HG03064 (cell line): Measurements from ENCODE around the gene CRB3.
"Not testable (repeated sequence)": the region's sequence is repeated elsewhere in the genome, so short reads cannot be mapped to it uniquely, and the experiment has no call there.

ENCODE experiments used
- ATAC-seq: cut with Tn5 transposase; IDR thresholded peaks from one replicate; pipeline ENCODE4 v1.9.1; 2021; ENCODE audit warnings: low read depth; ENCODE audit not compliant: unreplicated experiment

The CRB3 gene

GRCh38 chr19:6489278-6490061 is 25.4 kb downstream of the CRB3 start:
- ATAC-seq = no peak

DNA sequence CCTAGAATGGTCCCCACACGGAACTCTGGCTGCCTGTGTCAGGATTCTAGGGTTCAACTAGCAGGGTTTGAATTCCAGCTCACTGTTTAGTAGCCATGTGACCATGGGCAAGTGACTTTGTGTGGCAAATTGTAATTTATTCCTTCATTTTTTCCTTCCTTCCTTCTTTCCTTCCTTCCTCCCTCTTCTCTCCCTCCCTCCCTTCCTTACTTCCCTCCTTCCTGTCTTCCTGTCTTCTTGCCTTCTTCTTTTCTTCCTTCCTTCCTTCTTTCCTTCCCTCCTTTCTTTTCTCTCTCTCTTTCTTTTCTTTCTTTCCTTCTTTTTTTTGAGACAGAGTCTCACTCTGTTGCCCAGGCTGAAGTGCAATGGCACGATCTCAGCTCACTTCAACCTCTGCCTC is 26.1 kb downstream of the CRB3 start:
- no peak for ATAC-seq

DNA sequence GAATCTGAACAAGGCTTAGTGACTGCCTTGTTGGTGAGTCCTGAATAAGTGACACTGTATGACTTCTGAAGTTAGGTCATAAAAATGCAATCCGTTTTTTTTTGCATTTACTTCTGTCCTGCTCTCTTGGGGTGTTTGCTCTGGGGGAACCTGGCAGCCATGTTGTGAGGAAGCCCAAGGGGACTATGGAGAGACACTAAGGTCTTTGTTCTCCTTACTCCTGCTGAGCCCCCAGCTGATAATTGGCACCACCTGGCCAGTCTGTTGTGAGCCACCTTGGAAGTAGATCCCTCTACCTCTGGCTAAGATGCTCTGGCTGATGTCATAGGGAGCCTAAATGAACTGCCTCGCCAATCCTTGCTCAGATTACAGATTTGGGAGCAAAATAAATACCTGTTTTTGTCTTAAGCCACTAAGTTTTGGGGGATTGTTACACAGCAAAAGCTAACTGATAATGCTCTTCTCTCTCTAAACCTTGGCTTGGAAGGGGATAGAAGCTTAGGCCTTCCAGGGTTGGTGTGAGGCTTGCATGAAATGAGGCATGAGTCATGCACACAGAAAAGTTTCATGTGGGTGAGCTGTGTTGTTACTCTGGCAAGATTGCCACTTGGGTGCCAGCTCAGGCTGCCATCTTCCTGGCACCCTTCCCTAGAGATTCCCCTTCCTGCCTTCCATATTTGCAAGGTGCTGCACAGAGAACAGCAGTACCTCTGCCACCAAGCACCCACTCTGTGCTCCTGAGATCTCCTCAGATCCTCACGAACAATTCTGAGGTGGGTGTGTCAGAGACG is 27.9 kb downstream of the CRB3 start:
- ATAC-seq = no peak

DNA sequence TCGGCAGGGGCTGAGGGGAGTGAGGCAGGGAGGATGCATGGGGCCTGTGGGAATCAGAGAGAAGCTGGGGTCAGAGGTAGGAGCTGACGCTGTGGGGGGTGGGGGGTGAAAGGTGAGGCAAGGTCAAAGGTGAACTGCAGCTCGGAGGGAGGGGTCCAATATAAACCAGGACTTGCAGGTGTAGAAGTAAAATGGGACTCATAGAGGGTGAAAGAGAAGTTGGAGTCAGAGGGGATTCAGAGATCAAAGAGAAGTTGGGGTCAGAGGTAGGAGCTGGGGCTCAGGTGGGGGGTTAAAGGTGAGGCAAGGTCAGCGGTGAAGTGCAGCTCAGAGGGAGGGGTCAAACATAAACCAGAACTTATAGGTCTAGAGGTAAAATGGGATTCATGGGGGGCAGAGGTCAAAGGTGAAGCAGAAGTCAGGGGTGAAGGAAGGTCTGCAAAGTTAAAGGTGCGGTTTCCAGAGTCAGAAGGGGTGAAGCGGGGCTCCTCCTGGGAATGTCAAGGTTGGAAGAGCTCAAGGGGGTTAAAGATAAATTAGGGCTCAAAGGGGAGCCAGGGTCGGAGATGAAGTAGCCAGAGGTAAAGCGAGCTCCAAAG is 30.5 kb downstream of the CRB3 start:
- no peak for ATAC-seq

DNA sequence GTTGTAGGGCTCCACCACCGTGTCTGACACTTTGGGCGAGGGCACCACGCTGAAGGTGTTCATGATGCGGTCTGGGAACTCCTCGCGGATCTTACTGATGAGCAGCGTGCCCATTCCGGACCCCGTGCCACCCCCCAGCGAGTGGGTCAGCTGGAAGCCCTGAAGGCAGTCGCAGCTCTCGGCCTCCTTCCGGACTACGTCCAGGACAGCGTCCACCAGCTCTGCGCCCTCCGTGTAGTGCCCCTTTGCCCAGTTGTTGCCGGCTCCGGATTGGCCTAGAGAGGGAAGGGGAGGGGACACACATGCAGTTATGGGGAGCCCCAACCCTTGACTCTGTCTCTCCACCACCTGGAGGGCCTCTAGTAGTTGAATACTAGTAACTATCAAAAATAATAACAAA is 31.9 kb downstream of the CRB3 start:
- ATAC-seq = no peak

- no peak for ATAC-seq
Measured at GRCh38 chr19:6498294-6499036, 34.4 kb downstream of the CRB3 start.

GRCh38 chr19:6499052-6499790 is 35.1 kb downstream of the CRB3 start:
- ATAC-seq = no peak

- no peak for ATAC-seq
Measured at GRCh38 chr19:6500837-6501739, 37.0 kb downstream of the CRB3 start.

DNA sequence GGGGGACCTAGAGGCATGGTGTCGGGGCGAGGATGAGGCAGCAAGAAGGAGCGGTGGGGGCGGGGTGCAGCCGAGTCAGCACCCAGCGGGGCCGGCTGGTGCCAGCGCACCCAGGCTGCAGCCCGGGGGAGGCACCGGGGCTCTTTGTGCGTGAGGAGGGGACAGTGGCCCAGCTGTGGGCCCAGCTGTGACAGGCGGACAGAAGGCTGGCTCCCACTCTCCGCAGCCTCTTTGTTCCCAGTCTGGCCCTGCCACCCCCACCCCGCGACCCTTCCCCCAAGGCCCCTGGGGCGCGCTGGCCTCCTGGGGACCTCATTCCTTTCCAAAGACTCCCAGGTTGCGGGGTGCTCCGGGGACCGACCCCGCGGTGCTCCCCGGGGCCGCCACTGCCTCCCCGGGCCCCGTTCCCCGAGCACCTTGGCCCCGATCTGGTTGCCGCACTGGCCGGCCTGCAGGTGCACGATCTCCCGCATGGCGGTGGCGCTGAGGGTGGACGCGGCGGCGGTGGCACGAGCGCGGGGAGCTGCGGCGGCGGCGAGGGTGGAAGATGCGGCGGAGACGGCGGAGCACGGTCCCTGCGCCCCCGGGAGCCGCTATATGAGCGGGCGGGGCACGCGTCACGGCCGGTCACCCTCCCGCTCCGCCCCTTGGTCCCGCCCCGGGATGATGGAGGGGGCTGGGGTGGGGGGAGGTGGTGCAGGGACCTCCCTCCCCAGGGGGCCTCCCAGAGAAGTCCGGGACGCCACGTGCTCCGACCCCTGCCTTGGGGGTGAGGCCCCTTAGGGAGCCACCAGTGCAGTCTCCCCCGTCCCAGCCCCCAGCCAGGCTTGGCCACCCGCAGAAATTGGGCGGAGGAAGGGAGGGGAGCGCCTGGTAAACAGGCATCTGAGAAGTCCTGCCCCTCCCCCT is 37.9 kb downstream of the CRB3 start, which contains the start of gene TUBB4A:
TSS of gene TUBB4A (minus strand) at position 570 of the 909 bp plus-strand sequence. CDS start at position 473, 97 bp downstream.
- ATAC-seq = no peak

DNA sequence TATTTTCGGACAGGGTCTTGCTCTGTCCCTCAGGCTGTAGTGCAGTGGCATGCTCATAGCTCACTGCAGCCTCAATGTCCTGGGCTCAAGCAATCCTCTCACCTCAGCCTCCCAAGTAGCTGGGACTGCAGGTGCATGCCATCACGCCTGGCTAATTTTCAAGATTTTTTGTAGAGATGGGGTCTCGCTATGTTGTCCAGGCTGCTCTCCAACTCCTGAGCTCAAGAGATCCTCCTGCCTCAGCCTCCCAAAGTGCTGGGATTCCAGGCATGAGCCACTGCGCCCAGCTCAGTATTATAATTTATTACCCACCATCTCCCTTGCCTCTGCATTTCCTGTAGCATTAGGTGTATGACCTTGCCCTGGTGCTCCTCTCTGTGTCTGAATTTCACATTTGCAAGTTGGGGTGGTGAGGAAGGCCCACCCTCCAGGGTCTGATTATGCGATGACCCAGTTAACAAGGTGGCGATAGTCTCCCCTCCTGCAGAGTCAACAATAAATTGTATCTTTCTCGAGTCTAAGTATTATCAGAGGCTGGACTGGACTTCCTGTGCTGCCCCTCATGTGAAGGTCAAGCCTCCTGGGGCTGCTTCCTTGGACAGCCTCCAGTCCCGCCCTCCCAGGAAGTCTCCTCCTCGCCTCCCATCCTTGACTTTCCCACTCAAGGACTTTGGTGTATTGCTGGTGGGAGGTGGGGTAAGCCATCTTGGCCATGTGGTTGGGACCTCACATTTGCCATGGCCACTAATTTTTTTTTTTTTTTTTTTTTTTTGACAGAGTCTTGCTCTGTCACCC is 39.5 kb downstream of the CRB3 start:
- ATAC-seq = no peak

DNA sequence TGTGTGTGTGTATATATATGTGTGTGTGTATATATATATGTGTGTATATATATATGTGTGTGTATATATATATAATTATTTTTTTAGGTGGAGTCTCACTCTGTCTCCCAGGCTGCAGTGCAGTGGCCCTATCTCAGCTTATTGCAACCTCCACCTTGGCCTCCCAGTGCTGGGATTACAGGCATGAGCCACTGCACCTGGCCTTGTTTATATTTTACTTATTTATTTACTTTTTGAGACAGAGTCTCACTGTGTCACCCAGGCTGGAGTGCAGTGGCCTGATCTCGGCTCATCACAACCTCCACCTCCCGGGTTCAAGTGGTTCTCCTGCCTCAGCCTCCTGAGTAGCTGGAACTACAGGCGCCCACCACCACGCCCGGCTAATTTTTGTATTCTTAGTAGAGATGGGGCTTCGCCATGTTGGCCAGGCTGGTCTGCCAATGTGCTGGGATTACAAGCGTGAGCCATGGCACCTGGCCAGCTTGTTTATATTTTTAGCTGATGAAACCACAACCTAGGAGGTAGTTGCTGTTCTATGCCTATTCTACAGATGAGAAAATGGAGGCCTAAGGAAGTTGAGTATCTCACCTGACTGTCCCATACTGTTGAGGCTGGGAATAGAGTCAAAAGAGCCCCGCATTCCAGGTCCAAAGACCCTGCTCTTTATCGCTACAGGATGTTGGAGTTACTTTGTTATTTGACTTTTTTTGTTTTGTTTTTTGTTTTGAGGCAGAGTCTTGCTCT is 44.1 kb downstream of the CRB3 start:
- not testable (repeated sequence) for ATAC-seq

DNA sequence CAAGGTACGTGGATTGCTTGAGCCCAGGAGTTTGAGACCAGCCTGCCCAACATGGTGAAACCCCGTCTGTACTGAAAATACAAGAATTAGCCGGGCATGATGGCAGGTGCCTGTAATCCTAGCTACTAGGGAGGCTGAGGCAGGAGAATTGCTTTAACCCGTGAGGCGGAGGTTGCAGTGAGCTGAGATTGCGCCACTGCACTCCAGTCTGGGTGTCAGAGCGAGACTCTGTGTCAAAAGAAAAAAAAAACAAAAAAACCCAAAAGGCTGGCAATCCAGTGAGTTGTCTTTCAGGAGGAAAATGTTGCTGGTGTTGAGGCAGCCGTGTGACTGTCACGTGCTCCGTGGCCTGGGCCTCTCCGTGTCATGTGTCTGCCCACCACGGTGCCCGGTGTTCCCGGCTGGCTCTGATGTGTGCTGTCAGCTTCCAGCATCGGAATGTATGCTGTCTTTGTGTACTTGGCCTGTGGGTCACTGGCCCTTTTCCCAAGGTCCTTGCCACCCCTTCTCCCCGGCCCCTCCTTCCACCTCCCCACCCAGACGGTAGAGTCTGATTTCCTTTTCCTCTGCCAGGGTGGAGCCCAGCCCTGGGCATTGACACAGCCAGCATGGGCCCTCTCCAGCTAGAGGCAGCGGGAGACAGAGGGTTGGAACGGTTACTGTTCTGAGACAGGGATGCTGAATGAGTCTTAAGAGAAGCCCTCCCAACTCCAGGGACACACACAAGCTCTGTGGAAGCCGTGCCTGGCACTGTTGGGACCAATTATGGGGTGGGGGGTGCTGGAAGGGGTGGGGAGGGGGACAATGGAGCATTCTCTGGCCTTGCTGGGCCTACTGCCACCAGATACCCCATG is 45.3 kb downstream of the CRB3 start:
- ATAC-seq = no peak

GRCh38 chr19:6510618-6511017 is 46.5 kb downstream of the CRB3 start:
- no peak for ATAC-seq

- ATAC-seq = no peak
Measured at GRCh38 chr19:6514089-6514488, 50.0 kb downstream of the CRB3 start.

DNA sequence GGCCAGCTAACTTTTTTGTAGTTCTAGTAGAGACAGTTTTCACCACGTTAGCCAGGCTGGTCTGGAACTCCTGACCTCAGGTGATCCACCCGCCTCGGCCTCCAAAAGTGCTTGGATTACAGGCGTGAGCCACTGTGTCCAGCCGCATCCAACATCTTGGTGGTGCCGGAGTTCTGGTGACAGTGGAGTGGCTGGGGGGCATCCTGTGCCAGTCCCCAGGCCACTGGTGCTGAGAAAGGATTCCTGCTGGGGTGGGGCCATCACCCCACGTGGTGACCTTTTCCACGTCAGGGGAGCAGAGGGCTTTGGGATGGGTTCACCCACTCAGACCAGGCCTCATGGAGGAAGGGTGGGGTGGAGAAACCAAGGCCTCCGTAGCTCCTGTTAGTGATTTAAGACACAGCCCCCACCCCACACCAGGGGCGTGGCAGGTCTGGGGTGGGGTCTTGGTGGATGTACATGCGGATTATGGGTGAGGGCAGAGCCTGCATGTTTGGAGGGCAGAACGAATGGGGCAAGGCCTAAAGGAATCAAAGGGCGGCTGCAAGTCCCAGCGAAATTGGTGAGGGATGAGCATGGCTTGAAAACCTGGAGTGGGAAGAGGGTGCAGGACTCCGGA is 51.0 kb downstream of the CRB3 start:
- no peak for ATAC-seq
